Panc1 (cell line): Measurements from ENCODE around the gene CEACAM18. TPM values are rescaled to one million over a fixed set of nuclear protein-coding genes. Genes with fewer than 3 reads are reported as not detected.

Source experiments
- ATAC-seq: fragments of 200-7000 bp; cut with Tn5 transposase; 2 replicates; pipeline ENCODE4 v1.9.1; 2020; ENCODE audit warnings: mild to moderate bottlenecking, moderate library complexity
- BruUV-seq: library from RNA; stranded (reverse); fragments of 400-500 nt; replicated peaks from 2 replicates; lab custom pipeline; 2021; lab: Mats Ljungman, UMichigan
- CTCF ChIA-PET: fragments of 300-600 bp; sonication (Branson Sonifier 250); formaldehyde crosslinking; loops from one replicate; lab custom pipeline; 2022; ENCODE audit warnings: antibody characterized with exemption; lab: Charles Lee
- POLR2A ChIA-PET: fragments of 300-600 bp; sonication (Branson Sonifier 250); formaldehyde crosslinking; loops from one replicate; lab custom pipeline; 2022; ENCODE audit warnings: antibody characterized with exemption; lab: Charles Lee
- DNase-seq: peaks from one replicate; pipeline ENCODE4 v3.0.0-alpha.2; 2010; ENCODE audit warnings: low read depth, low spot score
- H3K27ac ChIP-seq: 2 replicates; pipeline ENCODE4 v1.5.1; 2011; ENCODE audit warnings: mild to moderate bottlenecking, low read length, inconsistent platforms
- H3K27me3 ChIP-seq: fragments of 200-500 bp; sonication (Bioruptor generic); 2 replicates; pipeline ENCODE4 v1.6.0; 2014; ENCODE audit warnings: low read length, inconsistent platforms; ENCODE audit not compliant: control insufficient read depth, insufficient read depth
- H3K36me3 ChIP-seq: fragments of 200-500 bp; sonication (Bioruptor generic); 2 replicates; pipeline ENCODE4 v1.5.1; 2014; ENCODE audit warnings: inconsistent platforms, mild to moderate bottlenecking, low read length, moderate library complexity; ENCODE audit not compliant: control insufficient read depth, insufficient read depth
- H3K4me1 ChIP-seq: 2 replicates; pipeline ENCODE4 v1.5.1; 2011; ENCODE audit warnings: inconsistent platforms, mild to moderate bottlenecking, low read length, moderate library complexity; ENCODE audit not compliant: control insufficient read depth, insufficient read depth
- H3K4me3 ChIP-seq, 2 experiments: 2 replicates each; pipeline ENCODE4 v1.5.1; 2011 to 2012; ENCODE audit warnings: low read depth in 2 of 2, low read length in 2 of 2, mild to moderate bottlenecking in 2 of 2, inconsistent platforms in 1 of 2, moderate library complexity in 1 of 2
- H3K9me3 ChIP-seq: fragments of 200-500 bp; sonication (Bioruptor generic); 2 replicates; pipeline ENCODE4 v1.5.1; 2014; ENCODE audit warnings: low read depth, mild to moderate bottlenecking, inconsistent platforms, low read length, moderate library complexity; ENCODE audit not compliant: control insufficient read depth, insufficient read depth
- CTCF ChIP-seq: fragments of 450-650 bp; IDR thresholded peaks from 2 replicates; pipeline ENCODE4 v1.5.1; 2017; ENCODE audit warnings: mild to moderate bottlenecking
- POLR2AphosphoS5 ChIP-seq: IDR thresholded peaks from 2 replicates; pipeline ENCODE4 v1.6.1; 2012; ENCODE audit warnings: mild to moderate bottlenecking, low read depth, low read length, moderate library complexity
- REST ChIP-seq, 2 experiments: IDR thresholded peaks; 2 replicates each; pipeline ENCODE4 v1.6.1; 2011 to 2012; ENCODE audit warnings: low read depth in 2 of 2, control low read depth in 1 of 2, low read length in 1 of 2, mild to moderate bottlenecking in 1 of 2, moderate library complexity in 1 of 2; ENCODE audit not compliant: insufficient read depth in 1 of 2
- SIN3A ChIP-seq: IDR thresholded peaks from 2 replicates; pipeline ENCODE4 v1.6.1; 2012; ENCODE audit warnings: low read depth, mild to moderate bottlenecking, low read length, moderate library complexity, borderline replicate concordance; ENCODE audit not compliant: insufficient read depth
- TCF7L2 ChIP-seq: IDR thresholded peaks from 2 replicates; pipeline ENCODE4 v1.6.1; 2011; ENCODE audit warnings: mild to moderate bottlenecking, low read depth, low read length, inconsistent platforms
- in situ Hi-C: cut with HindIII; loops from 2 replicates; pipeline ENCODE4 v1.10.0; 2016; ENCODE audit warnings: low sequenced_read_pairs, low pct_unique_long_range_greater_than_20kb
- intact Hi-C: fragments of 100-400 bp; cut with micrococcal nuclease; formaldehyde crosslinking; loops from one replicate; pipeline ENCODE4 v1.10.0; 2022; ENCODE audit not compliant: unreplicated experiment
- total RNA-seq: library from RNA; stranded (reverse); gene quantifications from one replicate; pipeline ENCODE4 v1.2.1, GENCODE V29; 2021; ENCODE audit not compliant: unreplicated experiment

Gene CEACAM18
- total RNA-seq, 1 experiment from 2014 or later: not detected

- ATAC-seq: peak; percentile 86
- H3K9me3 ChIP-seq: no peaks in the 10 kb centered on the region
- intact Hi-C loops (loop anchor here (2.0 kb wide), 1 partner anchor 184 kb away; no protein-coding TSS in a partner anchor), in situ Hi-C loops (no loop called here)
- CTCF ChIA-PET: interaction anchor here (0.6 to 3.0 kb wide), 4 partner anchors 8 to 188 kb away, joined by 3 to 11 read pairs (median 4); no protein-coding TSS in a partner anchor
- no peaks in the 10 kb centered on the region for H3K4me1 ChIP-seq
- BruUV-seq: no TSS peak
- POLR2A ChIA-PET: no interaction called here
- no peaks in the 10 kb centered on the region; the same call in 1 of the 2 replicates for H3K27me3 ChIP-seq
- H3K27ac ChIP-seq: no peak overlapping the region
- DNase-seq: peak; percentile 38
- TF ChIP-seq REST (IDR thresholded peaks at IDR 0.05; ENCODE audit: insufficient read depth in 1 of 2, low read depth in 2 of 2, low read length in 1 of 2) (no peak), SIN3A (no peak), CTCF (peak; percentile 86), TCF7L2 (no peak), POLR2AphosphoS5 (no peak)
- no peaks in the 10 kb centered on the region for H3K36me3 ChIP-seq
- H3K4me3 ChIP-seq: no peak overlapping the region
Observed at GRCh38 chr19:51473009-51473707, 5.2 kb upstream of the CEACAM18 start.

- intact Hi-C loops (no loop called here), in situ Hi-C loops (no loop called here)
- H3K36me3 ChIP-seq: no peaks in the 10 kb centered on the region
- H3K4me1 ChIP-seq: no peaks in the 10 kb centered on the region
- ChIA-PET POLR2A (no interaction called here), CTCF (interaction anchor here (0.7 kb wide), 1 partner anchor 200 kb away, joined by 8 read pairs; no protein-coding TSS in a partner anchor)
- H3K27me3 ChIP-seq: no peaks in the 10 kb centered on the region; the same call in 1 of the 2 replicates
- TF ChIP-seq SIN3A (no peak), CTCF (no peak), POLR2AphosphoS5 (no peak), TCF7L2 (no peak), REST (IDR thresholded peaks at IDR 0.05; ENCODE audit: insufficient read depth in 1 of 2, low read depth in 2 of 2, low read length in 1 of 2) (no peak)
- BruUV-seq: no TSS peak
- no peak for ATAC-seq
- H3K27ac ChIP-seq: no peak overlapping the region
- no peak overlapping the region for H3K4me3 ChIP-seq
- DNase-seq: no peak
- H3K9me3 ChIP-seq: no peaks in the 10 kb centered on the region
Observed at GRCh38 chr19:51476164-51476563, 2.2 kb upstream of the CEACAM18 start.
